Stimulated activated CD8-positive, alpha-beta memory T cell treated with anti-CD3 and anti-CD28 coated beads, Interleukin-7, amount 100 ng/mL, for 4 hours (primary cell): ENCODE measurements around the gene UGT1A6.
"Not testable (repeated sequence)": the region's sequence is repeated elsewhere in the genome, so short reads cannot be mapped to it uniquely, and the experiment has no call there.

ENCODE experiments used
- DNase-seq, 2 donors: peaks; one replicate each; pipeline ENCODE4 v3.0.0-alpha.2; 2020; ENCODE audit warnings: low read depth in 2 of 2

Gene UGT1A6

DNA sequence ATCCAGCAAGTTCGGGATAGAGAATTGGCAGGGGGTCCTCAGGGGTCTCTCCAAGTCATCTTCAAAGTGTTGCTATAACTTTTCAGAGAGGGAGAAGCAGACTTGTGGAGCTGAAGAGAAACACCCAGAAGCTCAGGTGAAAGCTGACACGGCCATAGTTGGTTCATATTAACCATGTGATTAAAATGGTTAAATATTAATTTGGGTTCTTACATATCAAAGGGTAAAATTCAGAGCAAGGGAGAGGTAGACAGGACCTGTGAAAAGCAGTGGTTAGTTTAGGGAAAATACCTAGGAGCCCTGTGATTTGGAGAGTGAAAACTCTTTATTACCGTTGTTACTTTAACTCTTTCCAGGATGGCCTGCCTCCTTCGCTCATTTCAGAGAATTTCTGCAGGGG, at the start of gene UGT1A6:
UGT1A6 (plus strand) TSS at position 243 of the 400 bp plus-strand sequence; CDS start at position 358, 115 bp downstream.
- no peak for DNase-seq

DNA sequence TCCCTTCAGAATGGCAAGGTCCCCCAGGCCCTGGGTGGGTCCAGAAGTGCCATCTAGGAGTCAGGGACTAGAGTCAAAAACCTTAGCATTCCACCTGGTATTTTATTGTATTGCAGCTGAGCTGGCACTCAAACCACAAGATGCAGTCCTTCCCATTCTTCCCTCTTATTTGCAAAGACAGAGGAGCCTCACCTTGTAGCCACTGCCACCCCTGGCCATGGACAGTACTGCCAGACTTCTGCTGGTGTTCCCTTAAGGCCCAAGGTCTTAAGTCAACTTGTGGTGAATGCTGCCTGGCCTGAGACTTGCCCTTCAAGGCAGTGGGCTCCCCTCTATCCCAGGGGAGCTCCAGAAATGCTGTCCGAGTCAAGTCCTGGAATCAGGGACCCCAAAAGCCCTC, 49.6 kb upstream of the UGT1A6 start:
- no peak for DNase-seq

DNA sequence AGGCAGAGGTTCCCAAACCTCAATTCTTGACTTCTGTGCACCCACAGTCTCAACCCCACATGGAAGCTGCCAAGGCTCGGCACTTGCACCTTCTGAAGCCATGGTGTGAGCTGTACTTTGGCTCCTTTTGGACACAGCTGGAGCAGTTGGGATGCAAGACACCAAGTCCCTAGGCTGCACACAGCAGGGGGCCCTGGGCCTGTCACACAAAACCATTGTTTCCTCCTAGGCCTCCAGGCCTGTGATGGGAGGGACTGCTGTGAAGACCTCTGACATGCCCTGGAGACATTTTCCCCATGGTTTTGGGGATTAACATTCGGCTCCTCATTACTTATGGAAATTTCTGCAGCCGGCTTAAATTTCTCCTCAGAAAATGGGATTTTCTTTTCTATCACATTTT, 46.7 kb upstream of the UGT1A6 start:
- DNase-seq: not testable (repeated sequence)

- no peak for DNase-seq
Measured at GRCh38 chr2:233650981-233651380, 41.7 kb upstream of the UGT1A6 start.

DNA sequence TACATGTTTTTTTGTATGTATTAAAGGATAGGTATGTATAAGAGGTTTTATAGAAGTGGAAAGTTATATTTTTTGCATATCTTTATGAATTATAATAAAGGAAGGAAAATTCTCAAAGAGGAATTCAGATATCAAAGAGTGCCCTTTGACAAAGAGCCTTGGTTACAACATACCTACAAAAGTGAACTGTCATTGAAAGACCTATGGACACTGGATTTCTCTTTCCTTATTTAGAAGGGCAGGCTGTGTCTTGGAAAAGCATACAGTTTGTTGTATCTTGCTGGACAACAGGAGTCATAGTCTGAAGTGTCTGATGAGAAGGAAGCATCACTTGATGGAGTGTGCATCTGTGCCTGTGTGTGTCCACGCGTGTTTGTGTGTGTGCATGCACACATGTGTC, 41.3 kb upstream of the UGT1A6 start:
- no peak for DNase-seq

DNA sequence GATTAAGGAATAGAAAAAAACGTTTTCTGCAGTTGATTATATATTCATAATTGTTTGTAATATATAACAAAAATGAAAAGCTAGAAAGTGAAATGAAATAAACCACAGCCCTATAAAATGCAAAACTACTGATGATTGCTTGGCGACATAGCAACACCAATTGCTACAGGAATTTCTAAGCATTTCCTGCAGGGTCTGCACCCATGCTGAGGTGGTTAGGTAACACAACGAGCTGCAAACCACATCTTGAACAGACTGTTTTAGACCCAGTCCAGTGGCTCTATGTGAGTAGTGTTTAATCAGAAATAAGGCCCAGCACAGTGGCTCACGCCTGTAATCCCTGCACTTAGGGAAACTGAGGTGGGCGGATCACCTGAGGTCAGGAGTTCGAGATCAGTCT, 38.2 kb upstream of the UGT1A6 start:
- DNase-seq: no peak

DNA sequence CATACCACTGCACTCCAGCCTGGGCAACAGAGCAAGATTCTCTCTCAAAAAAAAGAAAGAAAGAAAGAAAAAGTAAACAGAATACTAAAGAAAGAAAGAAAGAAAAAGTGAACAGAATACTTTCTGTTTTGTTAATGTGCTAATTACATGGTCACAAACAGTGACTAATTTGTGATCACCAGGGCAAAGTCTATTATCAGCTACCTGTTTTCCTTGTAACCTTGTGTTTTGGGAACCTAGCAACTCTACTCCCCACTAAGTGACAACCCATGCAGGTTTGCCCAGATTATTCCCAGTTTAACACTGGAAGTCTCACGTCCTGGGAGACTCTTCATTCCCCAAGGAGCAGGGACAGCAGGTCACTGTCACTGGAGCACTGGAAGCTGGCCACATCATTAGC, 37.6 kb upstream of the UGT1A6 start:
- DNase-seq: no peak

- DNase-seq: not testable (repeated sequence)
Measured at GRCh38 chr2:233655943-233656342, 36.7 kb upstream of the UGT1A6 start.

DNA sequence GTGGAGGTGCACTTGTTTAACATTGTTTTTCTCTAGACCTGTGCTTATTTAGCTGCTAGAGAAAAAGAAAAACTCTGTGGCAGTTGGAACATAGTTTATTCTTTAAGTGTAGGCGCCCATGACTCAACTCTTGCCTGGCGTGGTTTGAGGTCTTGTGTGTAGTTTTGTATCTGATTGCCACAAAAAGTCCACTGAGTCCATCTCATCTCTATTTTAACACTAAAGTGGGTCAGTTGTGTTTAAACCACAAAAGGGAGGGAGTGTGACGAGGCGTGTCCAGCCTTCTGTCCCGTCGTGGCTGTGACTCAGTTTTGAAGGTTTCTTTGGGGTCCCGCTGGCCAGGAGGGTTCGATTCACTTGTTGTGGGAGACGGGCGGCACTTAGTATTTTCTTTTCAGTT, 36.2 kb upstream of the UGT1A6 start:
- DNase-seq: no peak

- DNase-seq: no peak
Measured at GRCh38 chr2:233658610-233659009, 34.1 kb upstream of the UGT1A6 start.

DNA sequence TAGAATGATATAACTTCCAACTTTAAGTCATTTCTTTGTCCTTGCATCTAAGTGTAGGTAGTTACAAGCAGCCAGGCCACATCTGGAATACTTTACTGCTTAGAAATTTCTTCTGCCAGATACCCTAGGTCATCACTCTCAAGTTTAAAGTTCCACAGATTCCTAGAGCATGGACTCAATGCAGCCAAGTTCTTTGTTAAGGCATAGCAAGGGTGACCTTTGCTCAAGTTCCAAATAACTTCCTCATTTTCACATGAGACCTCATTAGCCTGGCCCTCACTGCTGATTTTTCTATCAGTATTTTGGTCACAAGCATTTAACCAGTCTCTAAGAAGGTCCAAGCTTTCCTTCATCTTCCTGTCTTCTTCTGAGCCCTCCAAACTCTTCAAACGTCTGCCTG, 28.8 kb upstream of the UGT1A6 start:
- no peak for DNase-seq

- DNase-seq: no peak
Measured at GRCh38 chr2:233668605-233669260, 24.0 kb upstream of the UGT1A6 start.

- no peak for DNase-seq
Measured at GRCh38 chr2:233671290-233672161, 21.2 kb upstream of the UGT1A6 start, which contains the start of gene UGT1A9. Gene UGT1A9 (plus strand): TSS chr2:233671898. CDS start chr2:233671935, 37 bp downstream.

DNA sequence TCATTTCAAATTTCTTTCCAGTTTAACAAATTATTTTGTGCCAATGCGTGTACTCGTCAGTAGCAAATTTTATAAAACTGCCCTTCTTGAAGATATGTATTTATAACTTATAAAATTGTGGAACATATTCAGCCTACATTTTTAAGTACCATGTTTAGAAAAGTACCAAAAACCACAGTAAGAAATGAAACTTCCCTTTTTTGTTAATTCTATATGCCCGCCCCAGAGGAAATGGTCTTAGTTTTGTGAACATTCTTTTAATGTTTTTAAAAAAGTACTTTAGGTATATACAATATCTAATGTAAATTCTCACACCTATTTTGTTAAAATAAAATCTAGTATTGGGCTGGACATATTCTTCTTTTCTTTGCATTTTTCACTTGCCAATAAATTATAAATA, 19.8 kb upstream of the UGT1A6 start:
- DNase-seq: no peak

GRCh38 chr2:233673896-233674295, 18.8 kb upstream of the UGT1A6 start:
- no peak for DNase-seq

DNA sequence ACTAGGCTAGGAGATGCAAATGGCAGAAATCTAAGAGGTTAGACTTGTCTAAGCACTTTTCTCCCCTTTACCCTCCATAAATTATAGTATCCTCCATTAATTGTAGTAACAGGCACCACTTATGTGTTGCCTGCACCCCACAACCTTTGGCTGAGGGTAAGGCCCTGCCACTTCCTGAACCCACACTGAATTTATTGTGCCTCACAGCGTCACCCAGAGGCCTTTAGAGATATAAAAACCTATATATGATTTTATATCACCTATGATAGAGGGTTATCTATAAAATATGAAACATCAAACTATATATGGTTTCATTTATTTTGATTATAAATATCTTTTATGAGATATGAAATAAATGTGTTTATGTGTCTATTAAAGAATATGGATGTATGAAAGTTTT, 18.4 kb upstream of the UGT1A6 start:
- no peak for DNase-seq

- DNase-seq: no peak
Measured at GRCh38 chr2:233674995-233675394, 17.7 kb upstream of the UGT1A6 start.

DNA sequence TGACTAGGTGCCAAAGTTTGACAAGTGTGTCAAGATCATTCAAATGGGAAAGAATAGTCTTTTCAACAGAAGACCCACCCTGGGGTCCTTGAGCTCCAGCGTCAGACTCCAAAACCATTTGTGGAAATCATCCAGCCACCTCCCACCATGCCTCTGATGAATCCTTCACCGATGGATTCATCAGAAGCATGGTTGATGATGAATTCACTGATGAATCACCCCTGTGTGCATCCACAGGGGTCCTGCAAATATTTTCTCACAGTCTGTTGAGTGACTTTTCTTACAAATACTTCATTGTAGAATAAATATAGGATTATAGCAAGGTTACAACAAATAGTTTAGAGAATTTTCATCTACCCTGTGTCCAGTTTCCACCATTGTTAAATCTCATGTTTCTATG, 16.6 kb upstream of the UGT1A6 start:
- no peak for DNase-seq

DNA sequence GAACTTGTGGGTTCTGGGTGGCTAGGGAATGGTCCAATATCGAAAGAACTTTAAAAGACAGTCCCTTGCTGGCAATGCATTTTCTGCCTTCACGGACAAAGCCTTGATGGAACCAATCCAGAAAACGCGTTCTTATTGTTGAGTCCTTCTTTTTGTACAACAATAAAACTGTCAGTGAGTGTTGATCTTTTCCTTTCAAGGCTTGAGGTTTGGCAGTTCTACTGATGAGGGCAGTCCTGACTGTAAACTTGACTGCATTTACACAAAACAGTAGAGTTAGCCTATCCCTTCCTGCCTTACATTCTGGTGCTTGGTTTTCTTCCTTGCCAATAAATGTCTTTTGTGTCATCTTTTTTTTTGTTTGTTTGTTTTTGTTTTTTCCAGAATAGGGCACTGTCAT, 13.5 kb upstream of the UGT1A6 start:
- DNase-seq: no peak

- no peak for DNase-seq
Measured at GRCh38 chr2:233680361-233681045, 12.2 kb upstream of the UGT1A6 start.

- no peak for DNase-seq
Measured at GRCh38 chr2:233681521-233682099, 11.1 kb upstream of the UGT1A6 start, which contains the start of gene UGT1A7. Gene UGT1A7 (plus strand): TSS chr2:233681901. CDS start chr2:233681938, 37 bp downstream.

DNA sequence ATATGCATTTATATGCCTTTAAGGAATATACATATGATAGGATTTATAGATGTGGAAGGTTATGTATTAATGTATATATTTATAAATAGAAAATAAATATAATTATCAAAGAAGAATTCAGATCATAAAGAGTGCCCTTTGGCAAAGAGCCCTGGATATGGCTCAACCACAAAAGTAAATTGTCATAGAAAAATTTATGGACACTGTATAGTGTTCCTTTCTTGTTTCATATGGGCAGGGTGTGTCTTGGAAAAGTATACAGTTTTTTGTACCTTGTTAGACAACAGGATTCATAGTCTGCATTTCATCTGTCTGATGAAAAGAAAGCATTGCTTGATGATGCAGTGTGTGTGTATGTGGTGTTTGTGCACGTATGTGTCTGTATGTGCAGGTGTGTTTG, 8.1 kb upstream of the UGT1A6 start:
- no peak for DNase-seq
